GM12891 (cell line): Measurements from ENCODE around the gene PTPRJ.

Experiments
- POLR2A ChIP-seq: IDR thresholded peaks from 2 replicates; pipeline ENCODE4 v1.6.1; 2011; ENCODE audit warnings: low read depth, low read length, control low read depth
- SPI1 ChIP-seq: IDR thresholded peaks from 2 replicates; pipeline ENCODE4 v1.6.1; 2011; ENCODE audit warnings: low read depth, low read length, control low read depth

DNA sequence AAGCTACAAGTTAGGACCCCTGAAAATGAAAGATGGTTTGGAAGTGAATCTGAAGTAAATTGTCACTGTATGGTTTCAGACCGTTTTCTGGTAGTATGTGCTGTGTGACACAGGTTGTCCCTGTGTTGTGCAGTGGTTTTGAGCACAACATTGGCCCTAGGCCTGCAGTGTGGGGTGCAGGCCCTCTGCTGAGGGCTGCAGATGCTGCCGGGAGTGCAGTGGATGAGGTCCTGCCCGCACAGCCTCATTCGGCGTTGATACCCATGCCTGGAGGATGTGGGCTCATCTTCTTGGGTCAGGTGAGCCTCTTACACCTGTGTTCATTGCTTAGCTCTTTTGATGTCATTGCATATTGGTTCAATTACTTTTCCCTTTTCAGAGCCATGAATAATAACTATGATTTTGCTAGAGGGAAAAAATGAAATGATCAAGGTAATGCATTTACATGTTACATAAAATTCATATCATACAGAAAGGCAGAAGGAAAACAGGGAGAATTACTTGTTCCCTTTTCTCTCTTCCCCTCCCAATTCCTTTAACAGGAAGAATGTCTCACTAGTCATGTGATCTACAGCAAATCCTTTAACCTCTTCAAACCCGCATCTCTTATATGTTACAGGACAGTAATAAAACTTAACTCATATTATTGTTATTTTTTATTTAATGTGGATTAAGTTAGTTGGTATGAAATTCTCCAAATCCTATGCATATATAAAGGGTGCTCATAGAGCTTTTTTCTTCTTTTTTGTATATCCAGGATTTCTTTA is 48.7 kb downstream of the PTPRJ start:
- no peak for TF ChIP-seq SPI1
- TF ChIP-seq POLR2A, result no peak
